ENCODE data around the gene CACNB3. TPM values are rescaled to one million over a fixed set of nuclear protein-coding genes. Genes with fewer than 3 reads are reported as not detected.
A peak's percentile ranks its signal among the peaks of the same experiment; 100 is the strongest.

CACNB3 gene
- total and polyA plus RNA-seq, 9 of the 15 experiments (the other 6 are each of a cell fraction or from before 2014, with no cell fraction given) = 0.24 to 2.0 (median 1.5) TPM

DNA sequence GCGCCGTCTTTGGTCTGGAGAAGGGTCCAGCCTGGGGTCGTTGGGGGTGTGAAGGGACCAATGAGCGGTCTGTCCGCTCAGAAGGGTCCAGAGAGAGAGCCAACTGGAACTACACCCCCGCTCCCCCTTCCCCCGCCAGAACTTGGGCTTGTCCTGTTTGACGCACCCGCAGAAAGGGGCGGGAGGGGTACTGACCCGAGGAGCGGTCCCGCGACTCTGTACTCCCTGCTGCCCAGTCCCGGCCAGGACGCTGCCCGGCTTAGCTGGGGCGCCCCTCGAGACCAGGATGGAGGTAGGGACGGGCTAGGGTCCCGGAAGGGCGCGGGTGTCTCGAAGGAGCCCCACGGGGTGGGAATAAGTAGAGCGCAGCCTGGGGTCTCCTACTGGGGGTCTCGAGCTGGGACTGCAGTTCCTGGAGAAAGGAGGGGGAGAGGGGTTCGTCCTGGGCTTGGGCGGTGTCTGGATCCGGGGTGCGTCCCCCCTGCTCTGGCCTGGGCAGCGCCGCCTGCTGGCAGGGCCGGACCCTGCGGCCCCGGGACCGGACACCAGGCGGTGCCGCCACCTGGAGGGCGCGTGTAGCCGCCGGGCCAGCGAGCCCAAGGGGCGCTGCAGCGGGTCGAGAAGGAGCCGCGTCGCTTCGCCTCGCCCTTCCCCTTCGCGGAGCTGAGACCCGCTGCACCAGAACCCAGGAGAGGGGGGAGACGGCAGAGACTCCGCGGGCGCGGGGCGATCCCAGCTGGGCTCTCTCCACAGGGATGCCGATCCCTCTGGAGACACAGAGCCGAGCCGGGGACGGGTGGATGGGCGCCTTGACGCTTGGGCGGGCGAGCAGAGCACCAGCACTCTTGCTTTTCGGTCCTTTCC lies 3.8 kb upstream of the CACNB3 start (continued):
- TF ChIP-seq ZNF253 (CRISPR knock-in tag; conservative IDR thresholded peaks at IDR 0.05) (no peak), POLR2H (tag; IDR thresholded peaks at IDR 0.05; ENCODE audit: low read depth) (no peak), ZNF707 (CRISPR knock-in tag; conservative IDR thresholded peaks at IDR 0.05) (no peak), RNF2 (IDR thresholded peaks at IDR 0.05) (no peak; the same call in 1 of the 2 replicates), CBX5 (IDR thresholded peaks at IDR 0.05; ENCODE audit: borderline replicate concordance, low read depth) (no peak), RBM39 (optimal IDR thresholded peaks at IDR 0.05; ENCODE audit: low read depth, low read length) (no peak), KDM5B (IDR thresholded peaks at IDR 0.05; ENCODE audit: insufficient replicate concordance, low read depth, low read length) (no peak), ZNF143 (CRISPR knock-in tag; IDR thresholded peaks at IDR 0.05) (no peak), NR3C1 (CRISPR knock-in tag; IDR thresholded peaks at IDR 0.05) (no peak), KAT7 (CRISPR knock-in tag; IDR thresholded peaks at IDR 0.05; ENCODE audit: borderline replicate concordance) (peak; percentile 66; the same call in 1 of the 2 replicates), SMC3 (conservative IDR thresholded peaks at IDR 0.05; ENCODE audit: insufficient read depth, low read depth, low read length) (peak; percentile 85), GTF2F1 (IDR thresholded peaks at IDR 0.05; ENCODE audit: low read depth, low read length) (peak; percentile 57; the same call in 1 of the 2 replicates), ZNF263 (CRISPR knock-in tag; IDR thresholded peaks at IDR 0.05; ENCODE audit: borderline replicate concordance) (no peak), NELFE (IDR thresholded peaks at IDR 0.05; ENCODE audit: insufficient read depth, insufficient read length) (no peak)
- TF ChIP-seq, protein P1, sequence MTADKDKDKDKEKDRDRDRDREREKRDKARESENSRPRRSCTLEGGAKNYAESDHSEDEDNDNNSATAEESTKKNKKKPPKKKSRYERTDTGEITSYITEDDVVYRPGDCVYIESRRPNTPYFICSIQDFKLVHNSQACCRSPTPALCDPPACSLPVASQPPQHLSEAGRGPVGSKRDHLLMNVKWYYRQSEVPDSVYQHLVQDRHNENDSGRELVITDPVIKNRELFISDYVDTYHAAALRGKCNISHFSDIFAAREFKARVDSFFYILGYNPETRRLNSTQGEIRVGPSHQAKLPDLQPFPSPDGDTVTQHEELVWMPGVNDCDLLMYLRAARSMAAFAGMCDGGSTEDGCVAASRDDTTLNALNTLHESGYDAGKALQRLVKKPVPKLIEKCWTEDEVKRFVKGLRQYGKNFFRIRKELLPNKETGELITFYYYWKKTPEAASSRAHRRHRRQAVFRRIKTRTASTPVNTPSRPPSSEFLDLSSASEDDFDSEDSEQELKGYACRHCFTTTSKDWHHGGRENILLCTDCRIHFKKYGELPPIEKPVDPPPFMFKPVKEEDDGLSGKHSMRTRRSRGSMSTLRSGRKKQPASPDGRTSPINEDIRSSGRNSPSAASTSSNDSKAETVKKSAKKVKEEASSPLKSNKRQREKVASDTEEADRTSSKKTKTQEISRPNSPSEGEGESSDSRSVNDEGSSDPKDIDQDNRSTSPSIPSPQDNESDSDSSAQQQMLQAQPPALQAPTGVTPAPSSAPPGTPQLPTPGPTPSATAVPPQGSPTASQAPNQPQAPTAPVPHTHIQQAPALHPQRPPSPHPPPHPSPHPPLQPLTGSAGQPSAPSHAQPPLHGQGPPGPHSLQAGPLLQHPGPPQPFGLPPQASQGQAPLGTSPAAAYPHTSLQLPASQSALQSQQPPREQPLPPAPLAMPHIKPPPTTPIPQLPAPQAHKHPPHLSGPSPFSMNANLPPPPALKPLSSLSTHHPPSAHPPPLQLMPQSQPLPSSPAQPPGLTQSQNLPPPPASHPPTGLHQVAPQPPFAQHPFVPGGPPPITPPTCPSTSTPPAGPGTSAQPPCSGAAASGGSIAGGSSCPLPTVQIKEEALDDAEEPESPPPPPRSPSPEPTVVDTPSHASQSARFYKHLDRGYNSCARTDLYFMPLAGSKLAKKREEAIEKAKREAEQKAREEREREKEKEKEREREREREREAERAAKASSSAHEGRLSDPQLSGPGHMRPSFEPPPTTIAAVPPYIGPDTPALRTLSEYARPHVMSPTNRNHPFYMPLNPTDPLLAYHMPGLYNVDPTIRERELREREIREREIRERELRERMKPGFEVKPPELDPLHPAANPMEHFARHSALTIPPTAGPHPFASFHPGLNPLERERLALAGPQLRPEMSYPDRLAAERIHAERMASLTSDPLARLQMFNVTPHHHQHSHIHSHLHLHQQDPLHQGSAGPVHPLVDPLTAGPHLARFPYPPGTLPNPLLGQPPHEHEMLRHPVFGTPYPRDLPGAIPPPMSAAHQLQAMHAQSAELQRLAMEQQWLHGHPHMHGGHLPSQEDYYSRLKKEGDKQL (CRISPR knock-in tag; IDR thresholded peaks at IDR 0.05; ENCODE audit: borderline replicate concordance) = no peak
- TF ChIP-seq, protein P2, sequence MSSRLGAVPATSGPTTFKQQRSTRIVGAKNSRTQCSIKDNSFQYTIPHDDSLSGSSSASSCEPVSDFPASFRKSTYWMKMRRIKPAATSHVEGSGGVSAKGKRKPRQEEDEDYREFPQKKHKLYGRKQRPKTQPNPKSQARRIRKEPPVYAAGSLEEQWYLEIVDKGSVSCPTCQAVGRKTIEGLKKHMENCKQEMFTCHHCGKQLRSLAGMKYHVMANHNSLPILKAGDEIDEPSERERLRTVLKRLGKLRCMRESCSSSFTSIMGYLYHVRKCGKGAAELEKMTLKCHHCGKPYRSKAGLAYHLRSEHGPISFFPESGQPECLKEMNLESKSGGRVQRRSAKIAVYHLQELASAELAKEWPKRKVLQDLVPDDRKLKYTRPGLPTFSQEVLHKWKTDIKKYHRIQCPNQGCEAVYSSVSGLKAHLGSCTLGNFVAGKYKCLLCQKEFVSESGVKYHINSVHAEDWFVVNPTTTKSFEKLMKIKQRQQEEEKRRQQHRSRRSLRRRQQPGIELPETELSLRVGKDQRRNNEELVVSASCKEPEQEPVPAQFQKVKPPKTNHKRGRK (tag; IDR thresholded peaks at IDR 0.05) = no peak
